Prostate gland (tissue), 2 donors: Measurements from ENCODE around the gene ARHGAP44.
"Not testable (repeated sequence)": the region's sequence is repeated elsewhere in the genome, so short reads cannot be mapped to it uniquely, and the experiment has no call there.

ENCODE experiments used
- POLR2A ChIP-seq: fragments of 450-650 bp; IDR thresholded peaks from one replicate; pipeline ENCODE4 v1.6.1; 2016; ENCODE audit warnings: antibody characterized with exemption, mild to moderate bottlenecking
- TF ChIP-seq, protein P1 (sequence below), 4 experiments: fragments of 200-600 bp in 2 of 4; fragments of 450-650 bp in 2 of 4; sonication (generic) in 2 of 4; IDR thresholded peaks; 1 replicate in 3 of 4; 2 replicates in 1 of 4; pipeline ENCODE4 v1.5.1; 2016 to 2019; ENCODE audit warnings: antibody characterized with exemption in 4 of 4, mild to moderate bottlenecking in 2 of 4, moderate library complexity in 2 of 4

DNA sequence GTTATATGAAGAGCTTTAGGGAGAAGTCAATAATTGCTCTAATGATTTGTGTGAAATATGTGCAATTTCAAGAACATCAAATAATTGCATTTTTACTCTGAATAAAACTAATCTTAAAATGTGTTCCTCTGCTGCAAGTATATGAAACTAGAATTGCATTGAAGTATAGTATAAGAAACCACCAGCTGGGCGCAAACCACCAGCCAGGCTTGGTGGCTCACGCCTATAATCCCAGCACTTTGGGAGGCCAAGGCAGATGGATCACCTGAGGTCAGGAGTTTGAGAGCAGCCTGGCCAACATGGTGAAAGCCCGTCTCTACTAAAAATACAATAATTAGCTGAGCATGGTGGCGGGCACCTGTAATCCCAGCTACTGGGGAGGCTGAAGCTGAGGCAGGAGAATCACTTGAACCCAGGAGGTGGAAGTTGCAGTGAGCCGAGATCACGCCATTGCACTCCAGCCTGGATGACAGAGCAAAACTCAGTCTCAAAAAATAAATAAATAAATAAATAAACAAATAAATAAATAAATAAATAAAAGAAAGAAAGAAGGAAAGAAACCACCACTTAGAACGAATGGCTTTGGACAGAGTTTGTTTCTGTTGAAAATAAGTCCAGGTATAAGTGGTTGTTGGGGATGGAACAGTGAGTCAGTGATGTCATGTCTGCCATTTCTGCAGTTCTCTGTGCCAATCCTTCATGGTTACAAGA lies 84.3 kb downstream of the ARHGAP44 start:
- TF ChIP-seq, protein P1, sequence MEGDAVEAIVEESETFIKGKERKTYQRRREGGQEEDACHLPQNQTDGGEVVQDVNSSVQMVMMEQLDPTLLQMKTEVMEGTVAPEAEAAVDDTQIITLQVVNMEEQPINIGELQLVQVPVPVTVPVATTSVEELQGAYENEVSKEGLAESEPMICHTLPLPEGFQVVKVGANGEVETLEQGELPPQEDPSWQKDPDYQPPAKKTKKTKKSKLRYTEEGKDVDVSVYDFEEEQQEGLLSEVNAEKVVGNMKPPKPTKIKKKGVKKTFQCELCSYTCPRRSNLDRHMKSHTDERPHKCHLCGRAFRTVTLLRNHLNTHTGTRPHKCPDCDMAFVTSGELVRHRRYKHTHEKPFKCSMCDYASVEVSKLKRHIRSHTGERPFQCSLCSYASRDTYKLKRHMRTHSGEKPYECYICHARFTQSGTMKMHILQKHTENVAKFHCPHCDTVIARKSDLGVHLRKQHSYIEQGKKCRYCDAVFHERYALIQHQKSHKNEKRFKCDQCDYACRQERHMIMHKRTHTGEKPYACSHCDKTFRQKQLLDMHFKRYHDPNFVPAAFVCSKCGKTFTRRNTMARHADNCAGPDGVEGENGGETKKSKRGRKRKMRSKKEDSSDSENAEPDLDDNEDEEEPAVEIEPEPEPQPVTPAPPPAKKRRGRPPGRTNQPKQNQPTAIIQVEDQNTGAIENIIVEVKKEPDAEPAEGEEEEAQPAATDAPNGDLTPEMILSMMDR (IDR thresholded peaks at IDR 0.05) = not testable (repeated sequence)
- TF ChIP-seq POLR2A = not testable (repeated sequence)
